Bone marrow (tissue), 2 donors: ENCODE data around the gene CACUL1.
"Not testable (repeated sequence)": the region's sequence is repeated elsewhere in the genome, so short reads cannot be mapped to it uniquely, and the experiment has no call there.

Experiments used
- DNase-seq, 2 donors: peaks; one replicate each; lab custom pipeline; 2025; lab: John Stamatoyannopoulos, UW

The CACUL1 gene

DNA sequence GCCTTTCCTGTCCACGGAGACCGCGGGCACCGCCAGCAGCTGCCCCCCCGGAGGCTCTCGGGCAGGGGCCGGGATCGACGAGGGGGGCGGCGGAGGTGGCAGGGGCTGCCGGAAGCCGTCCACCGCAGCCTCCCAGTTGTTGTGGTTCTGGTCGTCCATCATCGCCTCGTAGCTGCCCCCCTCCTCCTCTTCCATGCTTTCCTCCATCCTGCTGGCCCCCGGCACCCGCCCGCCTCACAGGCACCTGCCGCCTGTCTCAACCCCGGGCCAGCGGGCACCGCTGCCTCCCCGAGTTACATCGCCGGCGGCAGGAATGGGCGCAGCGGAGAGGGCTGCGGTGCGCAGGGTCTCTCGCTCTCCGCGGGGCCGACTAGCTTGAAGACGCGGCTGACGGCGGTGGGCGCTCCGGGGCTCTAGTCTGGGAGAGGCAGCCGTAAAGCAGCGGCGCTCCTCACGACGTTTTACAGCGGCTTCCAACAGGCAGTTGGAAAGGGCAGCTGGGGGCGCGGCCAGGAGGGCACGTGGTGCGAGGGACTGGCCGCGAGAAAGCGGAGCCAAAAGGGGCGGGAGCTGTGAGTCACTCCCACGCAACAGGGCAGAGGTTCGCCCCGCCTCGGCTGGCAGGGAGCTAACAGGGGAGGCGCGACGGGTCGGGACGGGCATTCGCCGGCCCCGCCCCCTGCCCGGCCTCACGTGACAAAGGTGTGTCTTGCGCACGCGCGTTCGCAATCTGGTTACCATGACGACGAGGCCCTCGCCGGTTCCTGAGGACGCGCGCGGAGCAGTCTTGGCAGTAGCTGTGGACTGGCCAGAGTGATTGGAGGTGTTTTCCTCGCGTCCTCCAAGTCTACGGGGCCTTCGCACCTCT is at the start of gene CACUL1:
TSS of gene CACUL1 (minus strand) at position 415 of the 868 bp plus-strand sequence. CDS start at position 207, 208 bp downstream.
- DNase-seq = peak; percentile 93 to 99

DNA sequence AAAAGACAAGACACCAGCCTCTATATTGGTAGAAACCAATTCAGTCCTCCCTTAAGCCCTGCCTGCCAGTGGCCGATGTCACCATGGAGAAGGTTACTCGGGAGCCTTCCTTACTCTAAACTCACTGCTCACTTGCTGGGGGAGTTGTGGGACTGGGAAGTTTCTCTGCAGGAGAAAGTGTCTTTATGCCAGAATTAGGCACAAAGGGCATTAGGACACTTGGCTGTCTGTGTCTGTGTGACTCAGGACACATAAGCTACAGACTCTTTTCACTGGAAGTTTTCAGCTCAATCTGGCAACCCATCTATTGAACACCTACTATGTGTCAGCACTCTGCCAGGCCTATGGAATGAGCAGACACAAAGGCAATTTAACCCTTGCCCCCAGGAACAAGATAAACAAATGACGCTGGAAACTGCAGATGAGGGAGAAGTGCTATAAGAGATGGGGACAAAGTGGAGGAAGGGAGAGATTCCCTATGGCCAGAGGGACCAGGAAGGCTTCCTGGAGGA is 49.5 kb upstream of the CACUL1 start:
- no peak for DNase-seq

DNA sequence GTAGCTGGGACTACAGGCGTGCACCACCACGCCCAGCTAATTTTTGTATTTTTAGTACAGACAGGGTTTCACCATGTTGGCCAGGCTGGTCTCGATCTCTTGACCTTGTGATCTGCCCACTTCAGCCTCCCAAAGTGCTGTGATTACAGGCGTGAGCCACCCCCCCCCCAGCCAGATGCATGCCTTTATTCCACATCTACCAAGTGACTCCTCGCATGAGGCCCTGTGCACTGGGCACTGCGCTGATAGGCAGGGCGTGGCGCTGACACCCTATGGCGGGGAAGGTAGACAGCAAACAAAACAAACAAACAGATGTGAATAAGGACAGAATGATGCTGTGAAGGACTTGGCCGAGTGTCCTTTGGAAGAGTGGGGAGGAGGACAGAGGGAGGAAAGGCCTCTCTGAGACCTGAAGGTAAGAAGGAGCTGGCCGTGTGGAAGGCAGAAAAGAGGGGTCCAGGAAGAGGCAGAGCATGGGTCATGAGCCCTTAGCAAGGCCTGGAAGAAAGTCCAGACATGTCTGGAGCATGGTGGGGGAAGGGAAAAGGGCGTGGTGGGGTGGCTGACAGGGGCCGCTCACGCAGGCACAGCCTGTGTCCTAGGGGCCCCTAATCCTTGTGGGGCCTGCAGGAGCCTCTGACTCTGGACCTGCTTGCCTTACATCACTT is 47.5 kb upstream of the CACUL1 start:
- no peak for DNase-seq

DNA sequence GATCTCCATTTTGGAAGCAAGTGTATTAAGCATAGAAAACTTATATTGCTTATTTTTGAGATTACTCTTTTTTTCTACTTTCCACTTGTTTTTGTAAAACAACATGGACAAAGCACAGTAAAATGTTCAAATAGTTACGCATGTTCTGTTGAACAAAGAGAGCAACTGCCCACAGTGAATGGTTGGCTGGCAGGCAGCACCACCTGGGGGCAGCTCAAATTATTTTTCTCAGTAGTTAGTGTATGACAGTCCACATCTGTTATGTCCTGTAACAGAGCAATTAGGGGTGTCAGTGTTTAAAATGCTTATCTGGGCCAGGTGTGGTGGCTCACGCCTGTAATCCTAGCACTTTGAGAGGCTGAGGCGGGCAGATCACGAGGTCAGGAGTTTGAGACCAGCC is 46.1 kb upstream of the CACUL1 start:
- no peak for DNase-seq

DNA sequence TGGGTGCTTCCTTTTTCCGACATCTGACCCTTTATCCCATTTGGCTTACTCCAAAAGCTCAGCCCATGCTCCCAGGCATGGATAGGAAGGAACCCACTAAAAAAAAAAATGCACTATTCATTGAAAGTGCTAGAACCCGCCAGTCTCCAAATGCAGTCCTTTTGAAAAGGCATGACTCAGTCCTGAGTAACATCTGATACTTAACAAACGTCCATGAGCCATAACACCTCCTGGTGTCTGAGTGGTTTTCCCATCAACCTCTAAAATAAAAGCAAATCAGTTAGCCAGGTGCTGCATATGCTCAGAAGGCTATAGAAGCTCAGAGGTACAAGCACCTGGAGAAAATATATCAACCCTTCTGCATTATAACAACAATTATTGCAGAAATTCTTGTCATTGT is 45.0 kb upstream of the CACUL1 start:
- no peak for DNase-seq

DNA sequence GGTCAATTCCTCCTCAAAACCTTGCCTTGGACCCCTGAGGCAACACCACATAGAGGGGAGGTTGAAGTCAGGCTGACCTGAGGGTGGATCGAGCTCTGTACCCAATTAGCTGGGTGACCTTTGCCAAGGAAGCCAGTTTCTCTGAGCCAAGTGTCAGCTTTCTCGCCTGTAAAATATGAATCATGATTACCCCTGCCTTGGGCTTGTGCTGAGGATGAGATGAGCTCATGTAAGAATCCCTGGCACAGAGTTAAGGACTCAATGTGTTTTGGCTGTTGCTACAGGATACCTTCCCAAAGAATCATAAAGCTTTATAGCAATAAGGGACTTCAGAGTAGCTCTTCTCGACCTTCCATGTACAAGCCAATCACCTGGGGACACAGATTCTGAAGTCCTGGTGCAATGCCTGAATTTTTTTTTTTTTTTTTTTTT is 43.5 kb upstream of the CACUL1 start:
- DNase-seq = no peak

DNA sequence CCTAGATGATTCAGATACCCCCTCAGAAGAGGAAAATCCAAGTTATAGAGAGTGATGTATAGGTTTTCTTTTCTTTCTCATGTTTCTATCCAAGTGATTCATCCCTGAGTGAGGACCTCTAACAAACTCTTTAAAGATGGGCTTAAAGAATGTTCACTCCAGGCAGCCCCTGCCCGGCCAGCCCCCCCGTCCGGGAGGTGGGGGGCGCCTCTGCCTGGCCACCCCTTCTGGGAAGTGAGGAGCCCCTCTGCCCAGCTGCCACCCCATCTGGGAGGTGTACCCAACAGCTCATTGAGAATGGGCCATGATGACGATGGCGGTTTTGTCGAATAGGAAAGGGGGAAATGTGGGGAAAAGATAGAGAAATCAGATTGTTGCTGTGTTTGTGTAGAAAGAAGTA is 40.2 kb upstream of the CACUL1 start:
- DNase-seq = not testable (repeated sequence)

DNA sequence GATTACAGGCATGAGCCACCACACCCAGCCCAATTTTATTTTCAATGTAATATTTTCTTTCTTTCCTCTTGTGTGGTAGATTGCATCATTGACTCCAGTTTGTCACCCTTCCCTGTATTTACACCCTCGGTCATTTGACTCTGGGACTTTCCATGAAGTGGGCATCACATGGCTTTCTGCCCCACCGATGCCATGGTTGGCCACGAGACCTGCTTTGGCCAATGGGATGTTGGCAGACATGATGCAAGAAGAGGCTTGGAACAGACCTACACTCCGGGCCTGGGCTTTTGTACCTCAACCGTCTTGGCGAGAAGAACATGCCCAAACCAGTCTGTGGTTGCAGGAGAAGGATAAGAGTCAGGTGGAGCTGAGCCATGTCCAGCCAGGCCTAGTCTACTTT is 38.8 kb upstream of the CACUL1 start:
- DNase-seq = peak in 1 of 2 donors; percentile 15

DNA sequence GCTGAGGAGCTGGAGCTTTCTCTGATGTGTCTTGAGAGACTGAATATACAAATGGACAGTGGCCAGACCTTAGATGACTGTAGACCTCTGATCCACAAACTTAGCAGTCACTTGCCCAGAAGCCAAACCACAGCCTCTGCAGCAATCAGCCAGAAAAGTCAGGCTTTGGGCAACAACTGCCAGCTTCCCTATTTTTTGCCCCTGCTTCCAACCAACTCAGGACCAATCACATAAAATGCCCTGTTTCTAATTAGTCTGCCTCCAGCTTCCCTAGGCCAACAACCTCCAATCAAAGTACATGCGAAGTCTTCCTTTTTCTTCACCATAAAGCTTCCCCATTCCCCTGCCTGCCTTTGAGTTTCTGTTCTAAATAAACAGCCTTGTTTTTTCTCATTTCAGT is 37.8 kb upstream of the CACUL1 start:
- peak in 1 of 2 donors; percentile 13 for DNase-seq

DNA sequence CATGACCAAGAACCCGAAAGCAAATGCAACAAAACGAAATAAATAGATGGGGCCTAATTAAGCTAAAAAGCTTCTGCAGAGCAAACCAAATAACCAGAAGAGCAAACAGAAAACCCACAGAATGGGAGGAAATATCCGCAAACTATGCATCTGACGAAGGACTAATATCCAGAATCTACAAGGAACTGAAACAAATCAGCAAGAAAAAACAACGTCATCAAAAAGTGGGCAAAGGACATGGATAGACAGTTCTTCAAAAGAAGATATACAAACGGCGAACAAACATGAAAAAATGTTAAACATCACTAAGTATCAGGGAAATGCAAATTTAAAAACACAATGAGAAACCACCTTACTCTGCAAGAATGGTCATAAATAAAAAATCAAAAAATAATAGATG is 35.3 kb upstream of the CACUL1 start:
- DNase-seq = no peak

DNA sequence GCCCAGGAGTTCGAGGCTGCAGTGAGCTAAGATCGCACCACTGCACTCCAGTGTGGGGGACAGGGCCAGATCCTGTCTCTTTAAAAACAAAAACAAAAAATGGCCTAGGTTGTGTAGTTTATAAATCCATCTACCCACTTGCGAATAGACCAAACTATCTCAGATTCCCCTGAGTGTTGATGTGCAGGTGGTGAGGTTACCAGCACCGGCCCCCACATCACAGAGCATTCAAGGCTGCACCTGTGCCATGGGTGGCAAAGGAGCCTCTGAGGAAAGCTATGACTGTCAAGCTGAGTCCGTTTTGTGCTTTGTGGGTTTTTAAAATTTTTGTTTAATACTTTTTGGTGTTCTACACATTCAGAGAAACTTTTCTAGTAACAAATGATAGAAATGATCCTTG is 30.8 kb upstream of the CACUL1 start:
- DNase-seq = no peak

DNA sequence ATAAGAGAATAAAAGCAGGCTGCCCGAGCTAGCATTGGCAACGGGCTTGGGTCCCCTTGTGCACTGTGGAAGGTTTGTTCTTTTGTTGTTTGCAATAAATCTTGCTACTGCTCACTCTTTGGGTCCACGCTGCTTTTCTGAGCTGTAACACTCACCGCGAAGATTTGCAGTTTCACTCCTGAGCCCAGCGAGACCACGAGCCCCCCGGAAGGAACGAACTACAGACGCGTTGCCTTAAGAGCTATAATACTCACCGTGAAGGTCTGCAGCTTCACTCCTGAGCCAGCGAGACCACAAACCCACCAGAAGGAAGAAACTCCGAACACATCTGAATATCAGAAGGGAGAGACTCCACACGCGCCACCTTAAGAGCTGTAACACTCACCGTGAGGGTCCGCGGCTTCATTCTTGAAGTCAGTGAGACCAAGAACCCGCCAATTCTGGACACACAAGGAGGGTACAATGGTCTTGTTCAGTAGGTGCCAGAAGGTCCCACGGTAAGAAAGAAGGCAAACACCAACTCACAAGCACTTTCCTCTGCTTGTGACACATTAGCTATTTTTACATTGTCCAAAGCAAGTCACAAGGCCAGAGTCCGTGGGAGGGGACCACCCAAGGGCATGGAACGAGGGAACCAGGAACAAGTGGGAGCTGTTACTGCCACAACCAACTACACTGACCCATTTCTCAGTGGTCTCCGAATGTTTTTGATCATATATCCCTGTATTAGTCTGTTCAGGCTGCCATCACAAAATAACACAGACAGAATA is 29.2 kb upstream of the CACUL1 start:
- DNase-seq = no peak

DNA sequence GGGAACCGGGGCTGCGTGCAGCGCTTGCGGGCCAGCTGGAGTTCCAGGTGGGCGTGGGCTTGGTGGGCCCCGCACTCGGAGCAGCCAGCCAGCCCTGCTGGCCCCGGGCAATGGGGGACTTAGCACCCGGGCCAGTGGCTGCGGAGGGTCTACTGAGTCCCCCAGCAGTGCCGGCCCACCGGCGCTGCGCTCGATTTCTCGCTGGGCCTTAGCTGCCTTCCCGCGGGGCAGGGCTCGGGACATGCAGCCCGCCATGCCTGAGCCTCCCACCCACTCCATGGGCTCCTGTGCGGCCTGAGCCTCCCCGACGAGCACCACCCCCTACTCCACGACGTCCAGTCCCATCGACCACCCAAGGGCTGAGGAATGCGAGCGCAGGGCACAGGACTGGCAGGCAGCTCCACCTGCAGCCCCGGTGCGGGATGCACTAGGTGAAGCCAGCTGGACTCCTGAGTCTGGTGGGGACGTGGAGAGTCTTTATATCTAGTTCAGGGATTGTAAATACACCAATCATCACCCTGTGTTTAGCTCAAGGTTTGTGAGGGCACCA is 28.2 kb upstream of the CACUL1 start:
- not testable (repeated sequence) for DNase-seq

DNA sequence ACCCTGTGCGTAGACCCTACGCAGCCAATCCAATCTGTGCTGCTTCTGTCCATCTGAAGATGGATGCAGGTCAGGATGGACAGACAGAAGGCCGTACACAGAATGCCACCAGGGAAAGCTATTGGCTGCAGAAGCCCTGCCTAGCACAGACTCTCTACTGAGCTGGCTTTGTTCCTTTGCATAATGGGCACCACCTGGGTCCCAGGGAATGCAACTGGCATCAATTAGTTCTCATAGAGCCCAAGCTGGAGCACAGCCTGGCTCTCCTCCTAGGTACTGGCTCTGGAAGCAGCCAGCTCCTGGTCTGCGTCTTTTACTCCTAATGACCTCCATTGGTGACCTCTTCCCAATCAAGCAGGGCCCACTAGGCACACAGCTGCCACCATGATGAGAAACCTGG is 26.8 kb upstream of the CACUL1 start:
- no peak for DNase-seq

DNA sequence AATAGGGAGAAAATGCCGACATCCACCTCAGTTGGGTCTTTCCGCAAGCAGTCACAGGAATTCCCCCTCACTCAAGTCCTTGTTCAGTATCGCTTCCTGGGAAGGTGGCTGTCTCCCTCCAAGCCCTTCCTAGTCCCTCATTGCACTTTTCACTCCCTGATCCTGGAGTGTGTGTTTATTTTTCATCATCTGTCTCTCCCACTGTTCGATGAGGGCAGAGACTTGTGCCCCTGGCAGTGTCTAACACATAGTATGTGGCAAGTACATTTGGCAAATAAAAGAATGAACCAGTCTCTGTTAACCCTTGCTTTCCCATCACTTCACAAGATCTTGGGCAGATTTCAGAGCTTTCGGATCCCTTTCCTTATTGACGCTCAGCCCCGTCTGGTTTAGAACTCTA is 24.0 kb upstream of the CACUL1 start:
- no peak for DNase-seq

DNA sequence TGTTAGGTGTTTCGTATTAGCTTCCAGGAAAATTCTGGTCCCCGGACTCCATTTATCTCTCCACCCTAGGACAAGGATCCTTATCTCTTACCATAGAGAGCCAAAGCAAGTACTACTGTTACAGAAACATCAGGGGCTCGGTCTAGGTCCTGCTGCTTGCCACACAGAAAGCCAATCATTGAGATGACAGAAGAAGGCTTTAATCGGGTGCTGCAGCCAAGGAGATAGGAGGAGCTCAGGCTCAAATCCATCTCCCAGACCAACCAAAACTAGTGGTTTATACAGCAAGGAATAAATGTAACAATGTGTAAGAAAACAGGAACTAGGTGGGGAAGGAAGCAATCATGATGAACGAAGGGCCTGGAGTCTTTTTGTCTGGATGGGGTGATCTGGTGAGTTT is 22.2 kb upstream of the CACUL1 start:
- no peak for DNase-seq

DNA sequence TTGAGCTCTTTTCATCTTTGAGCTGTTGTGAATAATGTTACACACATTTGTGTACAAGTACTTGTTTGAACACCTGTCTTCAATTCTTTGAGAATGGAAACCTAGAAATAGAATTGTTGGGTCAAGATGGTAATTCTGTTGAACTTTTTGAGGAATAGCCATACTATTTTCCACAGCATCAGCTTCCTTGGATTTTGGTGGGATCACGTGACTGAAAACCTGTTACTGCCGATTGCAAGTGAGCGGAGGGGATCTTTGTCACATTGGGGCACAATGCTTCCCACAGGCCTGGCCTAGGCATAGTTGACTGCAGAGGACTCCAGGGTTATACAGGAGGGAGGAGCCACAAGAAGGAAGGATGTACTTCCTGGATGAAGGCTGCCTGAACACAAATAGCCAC is 21.3 kb upstream of the CACUL1 start:
- DNase-seq = no peak

DNA sequence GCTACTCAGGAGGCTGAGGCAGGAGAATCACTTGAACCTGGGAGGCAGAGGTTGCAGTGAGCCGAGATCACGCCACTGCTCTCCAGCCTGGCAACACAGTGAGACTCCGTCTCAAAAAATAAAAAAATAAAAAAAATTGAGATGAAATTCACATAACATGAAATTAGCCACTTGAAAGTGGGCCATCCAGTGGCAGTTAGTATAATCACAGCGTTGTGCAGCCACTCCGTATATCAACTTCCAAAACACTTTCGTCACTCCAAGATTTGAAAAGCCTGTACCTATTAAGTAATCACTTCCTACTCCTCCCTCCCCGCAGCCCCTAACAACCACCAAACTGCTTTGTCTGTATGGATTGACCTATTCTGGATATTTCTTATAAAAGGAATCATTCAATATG is 20.7 kb upstream of the CACUL1 start:
- DNase-seq = no peak

DNA sequence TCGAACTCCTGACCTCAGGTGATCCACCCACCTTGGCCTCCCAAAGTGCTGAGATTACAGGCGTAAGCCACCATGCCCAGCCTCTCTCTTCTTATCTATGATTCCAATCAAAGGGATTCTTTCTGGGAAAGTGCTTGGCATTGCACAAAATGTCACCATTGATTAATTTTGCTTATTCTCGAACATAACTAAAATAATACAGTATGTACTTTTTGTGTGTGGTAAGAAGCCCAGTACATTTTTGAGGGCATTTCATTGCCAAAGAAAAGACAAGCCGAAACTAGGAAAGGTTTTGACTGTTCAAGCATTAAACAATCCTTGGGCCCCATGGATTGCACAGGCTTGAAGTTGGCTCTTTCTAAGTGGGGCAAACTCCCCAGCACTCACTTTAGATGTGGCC is 18.3 kb upstream of the CACUL1 start:
- no peak for DNase-seq

DNA sequence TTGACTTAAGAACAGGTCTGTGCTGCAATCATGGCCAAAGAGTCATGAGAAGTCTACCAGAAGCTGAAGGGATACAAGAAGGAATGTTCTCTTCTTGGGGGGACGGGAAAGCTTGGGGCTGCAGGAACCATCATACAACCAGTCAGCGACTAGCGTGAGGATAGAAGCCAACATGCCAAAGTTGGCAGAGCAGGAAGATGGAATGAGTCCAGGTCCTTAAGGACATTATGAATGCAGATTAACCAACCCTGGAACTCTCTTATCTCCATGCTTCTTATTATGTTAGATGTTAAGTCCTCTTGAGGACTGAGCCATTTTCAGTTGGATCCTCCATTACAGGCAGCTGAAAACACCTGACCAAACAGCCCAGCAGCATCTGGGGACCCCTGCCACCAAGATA is 17.2 kb upstream of the CACUL1 start:
- DNase-seq = no peak

DNA sequence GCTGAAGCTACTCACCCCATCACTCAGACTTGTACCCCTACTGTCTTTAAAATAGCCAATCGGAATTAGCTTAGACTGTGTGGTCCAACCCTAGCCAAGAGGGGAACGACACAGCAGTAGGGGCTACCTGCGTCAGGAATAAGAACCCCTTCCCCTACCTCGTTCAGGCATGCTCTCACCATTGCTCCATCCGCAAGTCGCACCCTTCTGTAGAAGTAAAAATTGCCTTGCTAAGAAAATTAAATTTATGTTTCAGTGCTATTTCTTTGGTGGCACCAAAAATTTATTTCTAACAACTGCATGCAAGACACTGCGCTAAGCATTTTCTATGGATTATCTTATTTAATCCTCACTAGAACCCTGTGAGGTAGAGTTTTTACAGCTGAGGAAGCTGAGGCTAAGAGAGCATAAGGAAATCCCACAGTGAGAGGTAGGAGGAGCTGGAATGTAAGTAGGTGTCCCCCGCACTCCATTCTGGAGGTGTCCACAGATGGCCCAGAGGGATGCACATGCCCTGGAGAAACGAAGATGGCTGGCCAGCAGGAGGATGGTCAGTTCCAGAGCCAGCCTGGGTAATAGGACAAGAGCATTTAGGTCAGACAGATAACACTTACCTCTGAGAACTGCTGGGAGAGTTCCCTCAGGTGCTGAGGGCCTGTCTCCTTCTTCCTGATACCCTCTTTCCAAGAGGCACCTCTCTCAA is 15.3 kb upstream of the CACUL1 start:
- DNase-seq = no peak
